ENCODE data around the gene HSPA12B.

DNA sequence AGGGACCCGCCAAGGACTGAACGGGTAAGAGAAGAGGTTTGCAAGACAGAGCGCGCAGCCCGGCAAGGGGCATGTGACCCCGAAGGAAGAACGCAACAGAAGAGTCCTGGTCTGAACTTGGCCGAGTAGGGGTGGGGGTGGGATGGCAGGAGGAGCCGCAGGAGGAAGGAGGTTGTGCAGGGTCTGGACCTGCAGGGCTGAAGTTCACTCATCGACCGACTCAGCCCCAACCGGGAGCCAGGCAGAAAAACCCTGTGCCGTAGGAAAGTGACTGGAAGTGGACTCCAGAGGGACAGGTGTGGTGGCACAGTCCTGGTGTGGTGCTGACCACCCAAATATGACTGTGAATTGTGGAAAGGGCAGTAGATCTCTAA, 19.9 kb downstream of the HSPA12B start:
- TF ChIP-seq, protein P1, sequence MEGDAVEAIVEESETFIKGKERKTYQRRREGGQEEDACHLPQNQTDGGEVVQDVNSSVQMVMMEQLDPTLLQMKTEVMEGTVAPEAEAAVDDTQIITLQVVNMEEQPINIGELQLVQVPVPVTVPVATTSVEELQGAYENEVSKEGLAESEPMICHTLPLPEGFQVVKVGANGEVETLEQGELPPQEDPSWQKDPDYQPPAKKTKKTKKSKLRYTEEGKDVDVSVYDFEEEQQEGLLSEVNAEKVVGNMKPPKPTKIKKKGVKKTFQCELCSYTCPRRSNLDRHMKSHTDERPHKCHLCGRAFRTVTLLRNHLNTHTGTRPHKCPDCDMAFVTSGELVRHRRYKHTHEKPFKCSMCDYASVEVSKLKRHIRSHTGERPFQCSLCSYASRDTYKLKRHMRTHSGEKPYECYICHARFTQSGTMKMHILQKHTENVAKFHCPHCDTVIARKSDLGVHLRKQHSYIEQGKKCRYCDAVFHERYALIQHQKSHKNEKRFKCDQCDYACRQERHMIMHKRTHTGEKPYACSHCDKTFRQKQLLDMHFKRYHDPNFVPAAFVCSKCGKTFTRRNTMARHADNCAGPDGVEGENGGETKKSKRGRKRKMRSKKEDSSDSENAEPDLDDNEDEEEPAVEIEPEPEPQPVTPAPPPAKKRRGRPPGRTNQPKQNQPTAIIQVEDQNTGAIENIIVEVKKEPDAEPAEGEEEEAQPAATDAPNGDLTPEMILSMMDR (IDR thresholded peaks at IDR 0.05) = no peak
- TF ChIP-seq POLR2A (IDR thresholded peaks at IDR 0.05) = no peak

Data from upper lobe of left lung (tissue), 4 donors.